IMR-90 (cell line): ENCODE results near the gene FOSL2. TPM values are rescaled to one million over a fixed set of nuclear protein-coding genes. Genes with fewer than 3 reads are reported as not detected.
A peak's percentile ranks its signal among the peaks of the same experiment; 100 is the strongest.

ENCODE experiments used
- ATAC-seq: fragments of 200-7000 bp; cut with Tn5 transposase; 2 replicates; pipeline ENCODE4 v1.9.1; 2020; ENCODE audit warnings: low read depth, mild to moderate bottlenecking, moderate library complexity
- BruUV-seq: library from RNA; stranded (reverse); fragments of 400-500 nt; replicated peaks from 2 replicates; lab custom pipeline; 2021; lab: Mats Ljungman, UMichigan
- CTCF ChIA-PET: fragments of 300-600 bp; formaldehyde crosslinking; extraction: SDS; loops from one replicate; lab custom pipeline; 2021; ENCODE audit warnings: antibody characterized with exemption; lab: Yijun Ruan, JAX
- POLR2A ChIA-PET: fragments of 300-600 bp; sonication (Branson Sonifier 250); formaldehyde crosslinking; loops from one replicate; lab custom pipeline; 2022; ENCODE audit warnings: antibody characterized with exemption; ENCODE audit not compliant: unreplicated experiment; lab: Charles Lee
- DNase-seq: peaks from one replicate; pipeline ENCODE4 v3.0.0; 2013
- H2AFZ ChIP-seq: replicated peaks from 2 replicates; pipeline ENCODE3; 2013; ENCODE audit warnings: low read length, mild to moderate bottlenecking; ENCODE audit not compliant: poor library complexity
- H2AK5ac ChIP-seq: 2 replicates; pipeline ENCODE4 v1.6.1; 2013; ENCODE audit warnings: low read depth, low read length, inconsistent platforms
- H2AK9ac ChIP-seq: replicated peaks from 2 replicates; pipeline ENCODE3; 2013; ENCODE audit warnings: mild to moderate bottlenecking, low read depth, low read length, moderate library complexity; ENCODE audit not compliant: poor library complexity
- H2BK120ac ChIP-seq: 2 replicates; pipeline ENCODE4 v1.6.1; 2013; ENCODE audit warnings: low read depth, low read length, inconsistent platforms
- H2BK15ac ChIP-seq: 3 replicates; pipeline ENCODE4 v1.6.1; 2013; ENCODE audit warnings: low read depth, low read length, inconsistent platforms
- H2BK20ac ChIP-seq: 2 replicates; pipeline ENCODE4 v1.6.1; 2013; ENCODE audit warnings: low read depth, mild to moderate bottlenecking, inconsistent platforms, low read length, moderate library complexity
- H2BK5ac ChIP-seq: 2 replicates; pipeline ENCODE4 v1.6.1; 2013; ENCODE audit warnings: mild to moderate bottlenecking, low read depth, low read length, inconsistent platforms; ENCODE audit not compliant: poor library complexity, severe bottlenecking
- H3K14ac ChIP-seq: replicated peaks from 2 replicates; pipeline ENCODE4 v1.6.1; 2013; ENCODE audit warnings: low read depth, low read length, inconsistent platforms
- H3K18ac ChIP-seq: 2 replicates; pipeline ENCODE4 v1.6.1; 2013; ENCODE audit warnings: low read depth, low read length, control low read depth
- H3K23ac ChIP-seq: 2 replicates; pipeline ENCODE4 v1.6.1; 2013; ENCODE audit warnings: low read depth, low read length, inconsistent platforms
- H3K27ac ChIP-seq: 2 replicates; pipeline ENCODE4 v1.5.1; 2013; ENCODE audit warnings: mild to moderate bottlenecking, control low read depth, low read length; ENCODE audit not compliant: insufficient read depth
- H3K27me3 ChIP-seq: 2 replicates; pipeline ENCODE4 v1.6.1; 2013; ENCODE audit warnings: low read length; ENCODE audit not compliant: control insufficient read depth, insufficient read depth
- H3K36me3 ChIP-seq: 2 replicates; pipeline ENCODE4 v1.6.1; 2013; ENCODE audit warnings: low read length, mixed read lengths; ENCODE audit not compliant: control insufficient read depth, insufficient read depth
- H3K4ac ChIP-seq: 2 replicates; pipeline ENCODE4 v1.6.1; 2013; ENCODE audit warnings: low read depth, low read length, inconsistent platforms
- H3K4me1 ChIP-seq: 2 replicates; pipeline ENCODE4 v1.6.1; 2013; ENCODE audit warnings: low read length, mixed read lengths; ENCODE audit not compliant: control insufficient read depth, insufficient read depth
- H3K4me2 ChIP-seq: 2 replicates; pipeline ENCODE4 v1.6.1; 2013; ENCODE audit warnings: low read depth, mild to moderate bottlenecking, control low read depth, low read length, moderate library complexity
- H3K4me3 ChIP-seq: 2 replicates; pipeline ENCODE4 v1.5.1; 2013; ENCODE audit warnings: low read depth, mild to moderate bottlenecking, control low read depth, low read length, moderate library complexity; ENCODE audit not compliant: insufficient read depth
- H3K56ac ChIP-seq: 2 replicates; pipeline ENCODE4 v1.6.1; 2013; ENCODE audit warnings: low read length, inconsistent platforms; ENCODE audit not compliant: insufficient read depth; ENCODE audit errors: extremely low read depth
- H3K79me1 ChIP-seq, 2 experiments: 2 replicates each; pipeline ENCODE4 v1.6.1; 2013; ENCODE audit warnings: low read length in 2 of 2, inconsistent platforms in 1 of 2, low read depth in 1 of 2
- H3K9ac ChIP-seq: 2 replicates; pipeline ENCODE4 v1.6.1; 2013; ENCODE audit warnings: low read depth, low read length, control low read depth
- H3K9me1 ChIP-seq: 2 replicates; pipeline ENCODE4 v1.6.1; 2013; ENCODE audit warnings: low read length, inconsistent platforms; ENCODE audit not compliant: insufficient read depth
- H3K9me3 ChIP-seq: 2 replicates; pipeline ENCODE4 v1.6.1; 2013; ENCODE audit warnings: low read length; ENCODE audit not compliant: control insufficient read depth, insufficient read depth
- H4K20me1 ChIP-seq: 2 replicates; pipeline ENCODE4 v1.6.1; 2013; ENCODE audit warnings: low read length, inconsistent platforms; ENCODE audit not compliant: insufficient read depth
- H4K5ac ChIP-seq: 2 replicates; pipeline ENCODE4 v1.6.1; 2013; ENCODE audit warnings: mild to moderate bottlenecking, low read depth, low read length, control low read depth
- H4K8ac ChIP-seq, 2 experiments: 2 replicates each; pipeline ENCODE4 v1.6.1; 2013; ENCODE audit warnings: low read depth in 2 of 2, low read length in 2 of 2, control low read depth in 1 of 2, inconsistent platforms in 1 of 2
- H4K91ac ChIP-seq: 2 replicates; pipeline ENCODE4 v1.6.1; 2013; ENCODE audit warnings: low read depth, low read length, inconsistent platforms; ENCODE audit not compliant: insufficient read depth
- MAFK ChIP-seq: IDR thresholded peaks from 2 replicates; pipeline ENCODE4 v1.6.1; 2012; ENCODE audit warnings: low read depth, low read length, improper control_type of control experiment
- NFE2L2 ChIP-seq: fragments of 150-350 bp; IDR thresholded peaks from 2 replicates; pipeline ENCODE4 v1.6.1; 2016; ENCODE audit warnings: low read depth, mild to moderate bottlenecking, low read length
- RAD21 ChIP-seq: IDR thresholded peaks from 2 replicates; pipeline ENCODE4 v1.6.1; 2012; ENCODE audit warnings: low read length, improper control_type of control experiment
- SMC3 ChIP-seq: fragments of 150-350 bp; IDR thresholded peaks from 2 replicates; pipeline ENCODE4 v1.6.1; 2016; ENCODE audit warnings: low read depth, mild to moderate bottlenecking, antibody characterized with exemption, low read length, moderate library complexity
- WGBS, 2 experiments: methylation state at CpG; one replicate each; pipeline versions ENCODE4 v1.1.5 to v1.1.7; 2013; ENCODE audit warnings: missing lambda C conversion rate in 2 of 2; ENCODE audit not compliant: insufficient read length in 1 of 2; ENCODE audit errors: extremely low coverage in 2 of 2; 5-methylcytosine and 5-hydroxymethylcytosine counted together
- dilution Hi-C: fragments of 300-500 bp; cut with HindIII; formaldehyde crosslinking; loops from one replicate; pipeline ENCODE4 v1.14.3; 2018; ENCODE audit warnings: low sequenced_read_pairs; ENCODE audit not compliant: unreplicated experiment
- in situ Hi-C: fragments of 300-500 bp; cut with MboI; formaldehyde crosslinking; loops from 3 replicates; pipeline ENCODE4 v1.14.3; 2019; ENCODE audit warnings: low sequenced_read_pairs, inconsistent platforms, mixed read lengths
- intact Hi-C: fragments of 100-400 bp; cut with micrococcal nuclease; formaldehyde crosslinking; loops from 2 replicates; pipeline ENCODE4 v1.10.0; 2022
- polyA plus RNA-seq, 3 experiments: library from polyadenylated mRNA; depleted of rRNA; stranded (reverse); fragments of >200 nt; gene quantifications; 2 replicates each; pipeline ENCODE4 v1.2.3, GENCODE V29; 2012; ENCODE audit warnings: low replicate concordance in 1 of 3
- total RNA-seq: library from RNA; depleted of rRNA; stranded (reverse); fragments of >200 nt; gene quantifications from 2 replicates; pipeline ENCODE4 v1.2.3, GENCODE V29; 2012
- TF ChIP-seq, protein P1 (sequence below): fragments of 150-350 bp; IDR thresholded peaks from 2 replicates; pipeline ENCODE4 v1.6.1; 2017; ENCODE audit warnings: mild to moderate bottlenecking, antibody characterized with exemption, low read length, low read depth
- TF ChIP-seq, protein P2 (sequence below): fragments of 150-350 bp; IDR thresholded peaks from 2 replicates; pipeline ENCODE4 v1.6.1; 2016; ENCODE audit warnings: low read depth, mild to moderate bottlenecking, low read length, moderate library complexity, borderline replicate concordance

FOSL2 gene
- total and polyA plus RNA-seq, 2 of the 4 experiments (the other 2 are of a cell fraction): 31.4 to 46.3 TPM

GRCh38 chr2:28363686-28364280 lies 28.9 kb upstream of the FOSL2 start:
- Histone ChIP-seq H3K4me2 (no peak overlapping the region), H2AK9ac (no peak overlapping the region), H3K27me3 (no peaks in the 10 kb centered on the region; the same call in 1 of the 2 replicates), H2BK120ac (no peak overlapping the region), H3K9ac (no peak overlapping the region), H3K9me3 (no peaks in the 10 kb centered on the region), H3K18ac (no peak overlapping the region), H3K14ac (no peak overlapping the region), H3K23ac (no peak overlapping the region), H2BK15ac (no peak overlapping the region), H3K9me1 (peaks cover 7% of the 10 kb centered on the region; the same call in 1 of the 2 replicates), H3K79me1 (no peaks in the 10 kb centered on the region), H4K5ac (no peak overlapping the region), H4K20me1 (no peaks in the 10 kb centered on the region), H3K4me1 (peaks cover 7% of the 10 kb centered on the region; the same call in 1 of the 2 replicates), H2BK5ac (no peak overlapping the region), H4K8ac (no peak overlapping the region), H3K27ac (no peak overlapping the region), H3K56ac (no peak overlapping the region), H3K36me3 (no peaks in the 10 kb centered on the region), H4K91ac (no peak overlapping the region), H2BK20ac (0 out of 2 replicates have a peak overlapping the region, but pooled peaks have one; percentile 58), H2AFZ (no peak overlapping the region), H2AK5ac (no peak overlapping the region), H3K4ac (no peak overlapping the region), H3K4me3 (no peak overlapping the region)
- TF ChIP-seq, protein P1, sequence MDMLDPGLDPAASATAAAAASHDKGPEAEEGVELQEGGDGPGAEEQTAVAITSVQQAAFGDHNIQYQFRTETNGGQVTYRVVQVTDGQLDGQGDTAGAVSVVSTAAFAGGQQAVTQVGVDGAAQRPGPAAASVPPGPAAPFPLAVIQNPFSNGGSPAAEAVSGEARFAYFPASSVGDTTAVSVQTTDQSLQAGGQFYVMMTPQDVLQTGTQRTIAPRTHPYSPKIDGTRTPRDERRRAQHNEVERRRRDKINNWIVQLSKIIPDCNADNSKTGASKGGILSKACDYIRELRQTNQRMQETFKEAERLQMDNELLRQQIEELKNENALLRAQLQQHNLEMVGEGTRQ: no peak
- TF ChIP-seq RAD21 (no peak), SMC3 (no peak), NFE2L2 (no peak), MAFK (no peak)
- TF ChIP-seq, protein P2, sequence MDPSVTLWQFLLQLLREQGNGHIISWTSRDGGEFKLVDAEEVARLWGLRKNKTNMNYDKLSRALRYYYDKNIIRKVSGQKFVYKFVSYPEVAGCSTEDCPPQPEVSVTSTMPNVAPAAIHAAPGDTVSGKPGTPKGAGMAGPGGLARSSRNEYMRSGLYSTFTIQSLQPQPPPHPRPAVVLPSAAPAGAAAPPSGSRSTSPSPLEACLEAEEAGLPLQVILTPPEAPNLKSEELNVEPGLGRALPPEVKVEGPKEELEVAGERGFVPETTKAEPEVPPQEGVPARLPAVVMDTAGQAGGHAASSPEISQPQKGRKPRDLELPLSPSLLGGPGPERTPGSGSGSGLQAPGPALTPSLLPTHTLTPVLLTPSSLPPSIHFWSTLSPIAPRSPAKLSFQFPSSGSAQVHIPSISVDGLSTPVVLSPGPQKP: no peak
- 95% methylated on average over 7 of the region's 11 CpGs; no CpG with 5 or more reads in 1 of the 2 experiments for WGBS, 2 experiments
- CTCF ChIA-PET: no interaction called here
- in situ Hi-C loops (no loop called here), dilution Hi-C loops (no loop called here), intact Hi-C loops (no loop called here)
- no TSS peak for BruUV-seq
- POLR2A ChIA-PET: interaction anchor here (0.5 kb wide), 1 partner anchor 319 kb away, joined by 10 read pairs; no protein-coding TSS in a partner anchor
- no peak for DNase-seq
- ATAC-seq: no peak
